ENCODE measurements around the gene MYO3B.
"Not testable (repeated sequence)": the region's sequence is repeated elsewhere in the genome, so short reads cannot be mapped to it uniquely, and the experiment has no call there.

The MYO3B gene

GRCh38 chr2:170206805-170207407 is 29.0 kb downstream of the MYO3B start:
- in situ Hi-C loops (cut with MboI; ENCODE audit: low sequenced_read_pairs), result no loop called here

- in situ Hi-C loops (cut with MboI; ENCODE audit: low sequenced_read_pairs), result no loop called here
Measured at GRCh38 chr2:170207901-170208300, 30.0 kb downstream of the MYO3B start.

- in situ Hi-C loops (cut with MboI; ENCODE audit: low sequenced_read_pairs), result no loop called here
Measured at GRCh38 chr2:170208967-170209366, 31.0 kb downstream of the MYO3B start.

GRCh38 chr2:170212625-170213280 is 34.8 kb downstream of the MYO3B start:
- in situ Hi-C loops (cut with MboI; ENCODE audit: low sequenced_read_pairs), result no loop called here

GRCh38 chr2:170213281-170213625 is 35.3 kb downstream of the MYO3B start:
- in situ Hi-C loops (cut with MboI; ENCODE audit: low sequenced_read_pairs), result not testable (repeated sequence)

- in situ Hi-C loops (cut with MboI; ENCODE audit: low sequenced_read_pairs), result no loop called here
Measured at GRCh38 chr2:170213651-170214050, 35.7 kb downstream of the MYO3B start.

GRCh38 chr2:170214309-170214948 is 36.5 kb downstream of the MYO3B start:
- in situ Hi-C loops (cut with MboI; ENCODE audit: low sequenced_read_pairs), result no loop called here

- in situ Hi-C loops (cut with MboI; ENCODE audit: low sequenced_read_pairs), result no loop called here
Measured at GRCh38 chr2:170215021-170215420, 37.1 kb downstream of the MYO3B start.

GRCh38 chr2:170216428-170216827 is 38.5 kb downstream of the MYO3B start:
- in situ Hi-C loops (cut with MboI; ENCODE audit: low sequenced_read_pairs), result no loop called here

- in situ Hi-C loops (cut with MboI; ENCODE audit: low sequenced_read_pairs), result no loop called here
Measured at GRCh38 chr2:170216981-170217380, 39.0 kb downstream of the MYO3B start.

- in situ Hi-C loops (cut with MboI; ENCODE audit: low sequenced_read_pairs), result no loop called here
Measured at GRCh38 chr2:170217778-170218251, 39.9 kb downstream of the MYO3B start.

GRCh38 chr2:170218456-170218855 is 40.5 kb downstream of the MYO3B start:
- in situ Hi-C loops (cut with MboI; ENCODE audit: low sequenced_read_pairs), result no loop called here

GRCh38 chr2:170218931-170219330 is 41.0 kb downstream of the MYO3B start:
- in situ Hi-C loops (cut with MboI; ENCODE audit: low sequenced_read_pairs), result no loop called here

GRCh38 chr2:170221317-170222288 is 43.7 kb downstream of the MYO3B start:
- in situ Hi-C loops (cut with MboI; ENCODE audit: low sequenced_read_pairs), result no loop called here

GRCh38 chr2:170222298-170222697 is 44.4 kb downstream of the MYO3B start:
- in situ Hi-C loops (cut with MboI; ENCODE audit: low sequenced_read_pairs), result no loop called here

- in situ Hi-C loops (cut with MboI; ENCODE audit: low sequenced_read_pairs), result no loop called here
Measured at GRCh38 chr2:170222842-170223241, 44.9 kb downstream of the MYO3B start.

- in situ Hi-C loops (cut with MboI; ENCODE audit: low sequenced_read_pairs), result loop anchor here (25.0 kb wide), 1 partner anchor 588 kb away; the partner anchor contains the start of gene GAD1
Measured at GRCh38 chr2:170224692-170225294, 46.8 kb downstream of the MYO3B start.

GRCh38 chr2:170226216-170226615 is 48.3 kb downstream of the MYO3B start:
- in situ Hi-C loops (cut with MboI; ENCODE audit: low sequenced_read_pairs), result loop anchor here (25.0 kb wide), 1 partner anchor 586 kb away; the partner anchor contains the start of gene GAD1

GRCh38 chr2:170227507-170227947 is 49.6 kb downstream of the MYO3B start:
- in situ Hi-C loops (cut with MboI; ENCODE audit: low sequenced_read_pairs), result loop anchor here (25.0 kb wide), 1 partner anchor 585 kb away; the partner anchor contains the start of gene GAD1

- in situ Hi-C loops (cut with MboI; ENCODE audit: low sequenced_read_pairs), result loop anchor here (25.0 kb wide), 1 partner anchor 584 kb away; the partner anchor contains the start of gene GAD1
Measured at GRCh38 chr2:170227951-170228350, 50.0 kb downstream of the MYO3B start.

All from HL-60/S4 (cell line).